A549 (cell line): Measurements from ENCODE around the gene PMPCB. TPM values are rescaled to one million over a fixed set of nuclear protein-coding genes. Genes with fewer than 3 reads are reported as not detected.
A peak's percentile ranks its signal among the peaks of the same experiment; 100 is the strongest.

ENCODE experiments used
- ATOH8 ChIP-seq: fragments of 250-450 bp; sonication (Bioruptor Pico); IDR thresholded peaks from 2 replicates; pipeline ENCODE4 v1.5.0; 2020; ENCODE audit warnings: low read depth, mild to moderate bottlenecking, moderate library complexity
- BCL3 ChIP-seq: fragments of >200 bp; sonication (Bioruptor Twin); formaldehyde crosslinking; IDR thresholded peaks from 3 replicates; pipeline ENCODE4 v1.6.1; 2016
- BHLHE40 ChIP-seq: IDR thresholded peaks from 2 replicates; pipeline ENCODE4 v1.6.1; 2012; ENCODE audit warnings: low read depth, low read length, inconsistent platforms
- CBX2 ChIP-seq: fragments of 200-600 bp; sonication (generic); IDR thresholded peaks from 2 replicates; pipeline ENCODE4 v1.6.1; 2016; ENCODE audit warnings: low read depth, mild to moderate bottlenecking, borderline replicate concordance
- CBX8 ChIP-seq: fragments of 200-600 bp; sonication (generic); IDR thresholded peaks from 2 replicates; pipeline ENCODE4 v1.6.1; 2016
- CEBPB ChIP-seq, 2 experiments: fragments of >200 bp in 1 of 2; sonication (Bioruptor Twin) in 1 of 2; formaldehyde crosslinking in 1 of 2; IDR thresholded peaks; 2 replicates each; pipeline ENCODE4 v1.6.1; 2012 to 2016
- CHD2 ChIP-seq: fragments of 150-350 bp; IDR thresholded peaks from 2 replicates; pipeline ENCODE4 v1.6.1; 2014; ENCODE audit warnings: low read length; ENCODE audit not compliant: partially characterized antibody
- CTCF ChIP-seq: fragments of >200 bp; sonication (Bioruptor Twin); formaldehyde crosslinking; IDR thresholded peaks from 3 replicates; pipeline ENCODE4 v1.5.1; 2016
- E2F6 ChIP-seq: IDR thresholded peaks from 2 replicates; pipeline ENCODE4 v1.6.1; 2012; ENCODE audit warnings: low read depth, borderline replicate concordance
- EHF ChIP-seq: fragments of 250-450 bp; sonication (Bioruptor Pico); IDR thresholded peaks from 2 replicates; pipeline ENCODE4 v1.5.0; 2020; ENCODE audit warnings: mild to moderate bottlenecking
- EHMT2 ChIP-seq: fragments of 200-600 bp; sonication (generic); IDR thresholded peaks from 2 replicates; pipeline ENCODE4 v1.6.1; 2016; ENCODE audit warnings: antibody characterized with exemption, low read depth, mild to moderate bottlenecking, moderate library complexity
- ESRRA ChIP-seq: fragments of 150-350 bp; IDR thresholded peaks from 2 replicates; pipeline ENCODE4 v1.6.1; 2014; ENCODE audit warnings: mild to moderate bottlenecking, low read length, borderline replicate concordance
- FOSL2 ChIP-seq, 2 experiments: fragments of 450-650 bp in 1 of 2; fragments of >200 bp in 1 of 2; sonication (Bioruptor Twin) in 1 of 2; formaldehyde crosslinking; IDR thresholded peaks; 2 replicates each; pipeline versions ENCODE4 v1.5.0 to v1.6.1; 2016 to 2020; ENCODE audit warnings: mild to moderate bottlenecking in 1 of 2, moderate library complexity in 1 of 2
- FOXS1 ChIP-seq: fragments of 250-450 bp; sonication (Bioruptor Pico); IDR thresholded peaks from 2 replicates; pipeline ENCODE4 v1.5.0; 2020; ENCODE audit warnings: mild to moderate bottlenecking, moderate library complexity
- HMGXB4 ChIP-seq: fragments of 250-450 bp; sonication (Bioruptor Pico); IDR thresholded peaks from 2 replicates; pipeline ENCODE4 v1.5.0; 2021; ENCODE audit warnings: mild to moderate bottlenecking, moderate library complexity, borderline replicate concordance
- HOXA7 ChIP-seq: fragments of 250-450 bp; sonication (Bioruptor Pico); IDR thresholded peaks from 2 replicates; pipeline ENCODE4 v1.5.0; 2020; ENCODE audit warnings: mild to moderate bottlenecking, moderate library complexity
- HOXB13 ChIP-seq: fragments of 250-450 bp; sonication (Bioruptor Pico); IDR thresholded peaks from 2 replicates; pipeline ENCODE4 v1.5.0; 2020; ENCODE audit warnings: low read depth, mild to moderate bottlenecking, moderate library complexity
- HOXB5 ChIP-seq: fragments of 250-450 bp; sonication (Bioruptor Pico); IDR thresholded peaks from 2 replicates; pipeline ENCODE4 v1.5.0; 2020; ENCODE audit warnings: mild to moderate bottlenecking, moderate library complexity
- JUNB ChIP-seq: fragments of >200 bp; sonication (Bioruptor Twin); formaldehyde crosslinking; IDR thresholded peaks from 2 replicates; pipeline ENCODE4 v1.6.1; 2016
- KDM1A ChIP-seq: fragments of 200-600 bp; sonication (generic); IDR thresholded peaks from 2 replicates; pipeline ENCODE4 v1.6.1; 2016; ENCODE audit warnings: low read depth, mild to moderate bottlenecking
- MAZ ChIP-seq: fragments of 150-350 bp; IDR thresholded peaks from 2 replicates; pipeline ENCODE4 v1.6.1; 2014; ENCODE audit warnings: antibody characterized with exemption, low read depth, low read length, borderline replicate concordance
- MYC ChIP-seq: IDR thresholded peaks from 2 replicates; pipeline ENCODE4 v1.6.1; 2012; ENCODE audit warnings: mild to moderate bottlenecking, inconsistent platforms, low read length, improper control_type of control experiment, borderline replicate concordance
- NFE2L2 ChIP-seq: fragments of 150-350 bp; conservative IDR thresholded peaks from 2 replicates; pipeline ENCODE4 v1.6.1; 2014; ENCODE audit warnings: low read length
- NPAS2 ChIP-seq: fragments of 250-450 bp; sonication (Bioruptor Pico); IDR thresholded peaks from 2 replicates; pipeline ENCODE4 v1.8.0; 2022; ENCODE audit warnings: mild to moderate bottlenecking, moderate library complexity, borderline replicate concordance
- NR3C1 ChIP-seq: fragments of >200 bp; sonication (Bioruptor Twin); formaldehyde crosslinking; IDR thresholded peaks from 3 replicates; pipeline ENCODE4 v1.6.1; 2017
- POLR2AphosphoS2 ChIP-seq: conservative IDR thresholded peaks from 2 replicates; pipeline ENCODE4 v1.6.1; 2012; ENCODE audit warnings: low read length, improper control_type of control experiment, inconsistent platforms
- RCOR1 ChIP-seq: fragments of 150-350 bp; IDR thresholded peaks from 2 replicates; pipeline ENCODE4 v1.6.1; 2014; ENCODE audit warnings: antibody characterized with exemption, low read length, low read depth
- RNF2 ChIP-seq: fragments of 200-600 bp; sonication (generic); IDR thresholded peaks from 2 replicates; pipeline ENCODE4 v1.6.1; 2016; ENCODE audit warnings: low read depth, mild to moderate bottlenecking, antibody characterized with exemption, moderate library complexity, borderline replicate concordance
- SMC3 ChIP-seq: fragments of >200 bp; sonication (Bioruptor Twin); formaldehyde crosslinking; IDR thresholded peaks from 3 replicates; pipeline ENCODE4 v1.6.1; 2018; ENCODE audit warnings: inconsistent platforms
- TFCP2L1 ChIP-seq: fragments of 250-450 bp; sonication (Bioruptor Pico); IDR thresholded peaks from 2 replicates; pipeline ENCODE4 v1.5.0; 2021; ENCODE audit warnings: mild to moderate bottlenecking
- USF2 ChIP-seq: fragments of 450-650 bp; IDR thresholded peaks from 2 replicates; pipeline ENCODE4 v1.6.1; 2014; ENCODE audit warnings: antibody characterized with exemption
- ZC3H11A ChIP-seq: fragments of 450-650 bp; IDR thresholded peaks from 2 replicates; pipeline ENCODE4 v1.6.1; 2014; ENCODE audit warnings: antibody characterized with exemption, mild to moderate bottlenecking
- ZFP36 ChIP-seq: fragments of 450-650 bp; IDR thresholded peaks from 2 replicates; pipeline ENCODE4 v1.6.1; 2014; ENCODE audit warnings: borderline replicate concordance; ENCODE audit not compliant: partially characterized antibody
- ZNF302 ChIP-seq: fragments of 250-450 bp; sonication (Bioruptor Pico); IDR thresholded peaks from 2 replicates; pipeline ENCODE4 v1.9.0; 2021; ENCODE audit warnings: inconsistent platforms, mild to moderate bottlenecking, moderate library complexity
- ZSCAN20 ChIP-seq: fragments of 250-450 bp; sonication (Bioruptor Pico); IDR thresholded peaks from 2 replicates; pipeline ENCODE4 v1.8.0; 2022; ENCODE audit warnings: mild to moderate bottlenecking, moderate library complexity
- polyA plus RNA-seq, 4 experiments: library from polyadenylated mRNA; depleted of rRNA in 3 of 4; stranded (reverse); fragments of >200 nt; fragmentation: RNase III in 1 of 4; extraction: RNeasy Plus Mini Kit Qiagen cat#74134 plus additional on column Dnase treatment in 1 of 4; gene quantifications; 2 replicates in 3 of 4; 3 replicates in 1 of 4; pipeline ENCODE4 v1.2.3, GENCODE V29; 2011 to 2017

Gene PMPCB
- polyA plus RNA-seq, 2 of the 4 experiments (the other 2 are of a cell fraction), result 75.8 to 99.3 TPM

- TF ChIP-seq BCL3 (no peak; the same call in 2 of the 3 replicates), CEBPB (IDR thresholded peaks at IDR 0.05) (0 out of 4 replicates have a peak, but pooled peaks of 1 of the 2 experiments have one; percentile 8), EHMT2 (no peak), NPAS2 (no peak), ZSCAN20 (no peak), CHD2 (no peak), POLR2AphosphoS2 (no peak), RCOR1 (no peak), RNF2 (no peak), CTCF (no peak), CBX2 (no peak), MAZ (no peak), HMGXB4 (CRISPR knock-in tag) (no peak), KDM1A (no peak), HOXA7 (CRISPR knock-in tag) (no peak), TFCP2L1 (no peak), ZNF302 (CRISPR knock-in tag) (no peak), SMC3 (no peak), USF2 (peak; percentile 59), FOXS1 (CRISPR knock-in tag) (no peak), NR3C1 (no peak), ZFP36 (no peak), HOXB13 (CRISPR knock-in tag) (no peak), MYC (no peak), EHF (CRISPR knock-in tag) (no peak), CBX8 (no peak), ATOH8 (CRISPR knock-in tag) (no peak), ZC3H11A (no peak), BHLHE40 (no peak), NFE2L2 (no peak), HOXB5 (CRISPR knock-in tag) (no peak), JUNB (no peak), FOSL2 (IDR thresholded peaks at IDR 0.05) (no peak), FOSL2 (CRISPR knock-in tag; IDR thresholded peaks at IDR 0.05) (no peak), E2F6 (peak; percentile 57; the same call in 1 of the 2 replicates), ESRRA (no peak)
Measured at GRCh38 chr7:103347507-103348267, 50.5 kb downstream of the PMPCB start, which contains the start of gene PSMC2 (continued).
